ENCODE measurements around the gene TTLL12.

Gene TTLL12

DNA sequence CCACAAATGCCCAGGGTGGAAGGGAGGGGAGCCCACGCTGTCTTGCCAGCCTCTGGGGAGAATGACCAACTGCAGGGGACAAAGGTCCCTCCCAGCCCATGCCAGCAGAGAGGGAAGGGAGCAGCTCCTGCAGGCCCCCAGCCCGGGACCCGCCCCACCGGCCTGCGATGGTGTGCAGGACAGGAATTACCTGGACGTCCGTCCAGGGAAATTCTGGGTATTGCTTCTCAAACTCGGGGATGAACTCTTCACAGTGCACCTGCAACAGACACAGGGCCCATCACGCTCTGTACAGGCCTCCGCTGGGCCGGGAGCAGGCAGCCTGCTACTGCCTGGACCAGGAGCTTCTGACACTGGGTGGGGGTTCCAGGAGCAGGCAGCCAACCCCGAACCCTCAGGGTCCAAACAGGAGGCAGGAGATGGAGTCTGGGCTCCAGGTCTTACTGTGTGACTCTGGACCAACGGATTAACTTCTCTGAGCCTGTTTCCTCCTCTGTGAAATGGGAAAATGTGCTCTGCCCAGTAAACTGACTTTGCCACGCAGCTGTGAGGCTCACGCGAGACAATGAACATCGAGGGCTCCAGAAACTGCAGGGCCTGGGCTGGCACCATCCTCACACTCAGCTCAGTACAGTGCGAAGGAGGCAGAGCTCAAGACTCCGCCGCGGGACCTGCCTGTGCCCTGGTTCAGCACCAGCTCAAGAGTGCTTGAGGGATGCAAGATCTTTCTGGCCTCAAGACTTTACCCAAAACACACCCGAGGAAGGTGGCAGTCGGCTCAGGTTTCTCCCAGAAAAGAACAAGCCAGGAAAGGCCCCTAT, 17.4 kb downstream of the TTLL12 start:
- Histone ChIP-seq H3K9me3 (ENCODE audit: control insufficient read depth in 1 of 2, low read length in 2 of 2) (no peaks in the 10 kb centered on the region), H3K4me1 (ENCODE audit: control insufficient read depth in 1 of 2, insufficient read depth in 2 of 2, low read length in 2 of 2) (no peaks in the 10 kb centered on the region), H3K27ac (ENCODE audit: low read length) (no peak overlapping the region), H3K4me3 (ENCODE audit: low read depth in 1 of 2, low read length in 2 of 2) (no peak overlapping the region), H3K36me3 (ENCODE audit: control insufficient read depth in 1 of 2, insufficient read depth in 2 of 2, low read length in 2 of 2) (peaks cover 14 to 69% of the 10 kb centered on the region in 2 donors), H3K27me3 (ENCODE audit: low read depth, low read length) (no peaks in the 10 kb centered on the region)

DNA sequence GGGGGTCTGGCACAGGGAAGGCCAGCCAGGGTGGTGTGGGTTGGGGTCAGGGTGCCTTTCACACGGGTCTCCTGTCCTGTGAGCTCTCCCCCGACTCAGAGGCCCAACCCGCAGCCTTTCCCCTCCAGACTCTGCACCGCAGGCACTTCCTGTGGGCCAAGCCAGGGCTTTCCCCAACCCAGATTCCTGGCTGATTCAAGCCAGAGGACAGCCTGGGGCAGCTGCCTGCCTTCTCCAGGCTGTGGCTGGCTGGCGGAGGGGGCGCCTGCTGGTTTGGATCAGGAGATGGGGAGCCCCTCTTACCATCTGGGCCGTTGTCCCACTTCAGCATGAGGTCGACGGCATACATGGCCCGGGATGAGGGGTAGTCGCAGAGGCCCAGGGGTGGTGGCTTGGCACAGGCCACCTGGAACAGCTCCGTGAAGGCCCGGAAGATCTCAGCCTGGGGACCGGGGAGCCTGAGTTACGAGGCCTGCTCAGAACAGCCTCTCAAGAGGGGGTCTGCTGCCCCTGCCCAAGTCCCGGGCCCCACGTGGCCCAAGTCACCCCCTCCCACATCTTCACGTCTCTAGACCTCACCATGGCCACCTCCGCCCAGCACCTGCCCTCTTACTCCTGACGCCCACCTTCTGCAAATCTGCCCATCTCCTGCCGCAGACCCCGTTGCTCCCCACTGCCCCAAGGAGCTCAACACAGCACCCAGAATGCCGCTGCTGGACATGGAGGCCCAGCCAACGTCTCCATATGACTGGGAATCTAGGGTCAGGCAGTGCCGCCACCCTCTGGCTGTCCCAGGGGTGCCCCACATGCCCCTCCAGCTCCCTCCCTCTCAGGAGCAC, 18.2 kb downstream of the TTLL12 start:
- Histone ChIP-seq H3K4me3 (ENCODE audit: low read depth in 1 of 2, low read length in 2 of 2) (no peak overlapping the region), H3K9me3 (ENCODE audit: control insufficient read depth in 1 of 2, low read length in 2 of 2) (no peaks in the 10 kb centered on the region), H3K27ac (ENCODE audit: low read length) (no peak overlapping the region), H3K4me1 (ENCODE audit: control insufficient read depth in 1 of 2, insufficient read depth in 2 of 2, low read length in 2 of 2) (peaks cover 0 to 8% of the 10 kb centered on the region in 2 donors), H3K36me3 (ENCODE audit: control insufficient read depth in 1 of 2, insufficient read depth in 2 of 2, low read length in 2 of 2) (peaks cover 14 to 61% of the 10 kb centered on the region in 2 donors), H3K27me3 (ENCODE audit: low read depth, low read length) (no peaks in the 10 kb centered on the region)

DNA sequence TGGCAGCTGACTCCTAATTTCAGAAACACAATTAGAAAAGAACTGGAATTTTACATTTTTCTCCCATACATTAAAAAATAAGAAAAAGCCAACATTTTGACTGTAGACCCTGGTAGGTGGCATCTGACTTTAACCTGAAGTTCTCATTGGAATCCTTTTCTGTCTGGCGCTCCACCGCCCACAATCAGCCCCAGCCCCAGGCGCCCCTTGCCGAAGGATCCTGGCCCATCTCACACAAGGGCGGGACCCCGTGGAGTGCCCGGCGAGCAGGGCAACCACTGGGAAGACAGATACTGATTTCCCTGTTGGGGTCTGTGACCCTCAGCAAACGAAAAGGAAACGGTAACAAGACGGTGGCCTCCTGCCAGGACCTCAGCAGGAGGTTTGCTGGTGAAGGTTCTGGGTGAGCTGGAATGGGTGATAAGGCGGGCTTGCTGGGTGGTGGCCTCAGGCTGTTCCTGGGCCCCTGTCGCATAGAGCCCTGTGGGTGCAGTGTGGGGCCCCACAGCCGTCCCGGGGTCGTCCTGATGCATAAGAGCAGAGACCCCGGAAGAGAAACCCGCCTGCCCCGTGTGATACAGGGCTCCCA, 19.8 kb downstream of the TTLL12 start:
- Histone ChIP-seq H3K36me3 (ENCODE audit: control insufficient read depth in 1 of 2, insufficient read depth in 2 of 2, low read length in 2 of 2) (peaks cover 8 to 56% of the 10 kb centered on the region in 2 donors), H3K9me3 (ENCODE audit: control insufficient read depth in 1 of 2, low read length in 2 of 2) (no peaks in the 10 kb centered on the region), H3K27me3 (ENCODE audit: low read depth, low read length) (no peaks in the 10 kb centered on the region), H3K27ac (ENCODE audit: low read length) (no peak overlapping the region), H3K4me1 (ENCODE audit: control insufficient read depth in 1 of 2, insufficient read depth in 2 of 2, low read length in 2 of 2) (peaks cover 0 to 10% of the 10 kb centered on the region in 2 donors), H3K4me3 (ENCODE audit: low read depth in 1 of 2, low read length in 2 of 2) (no peak overlapping the region)

DNA sequence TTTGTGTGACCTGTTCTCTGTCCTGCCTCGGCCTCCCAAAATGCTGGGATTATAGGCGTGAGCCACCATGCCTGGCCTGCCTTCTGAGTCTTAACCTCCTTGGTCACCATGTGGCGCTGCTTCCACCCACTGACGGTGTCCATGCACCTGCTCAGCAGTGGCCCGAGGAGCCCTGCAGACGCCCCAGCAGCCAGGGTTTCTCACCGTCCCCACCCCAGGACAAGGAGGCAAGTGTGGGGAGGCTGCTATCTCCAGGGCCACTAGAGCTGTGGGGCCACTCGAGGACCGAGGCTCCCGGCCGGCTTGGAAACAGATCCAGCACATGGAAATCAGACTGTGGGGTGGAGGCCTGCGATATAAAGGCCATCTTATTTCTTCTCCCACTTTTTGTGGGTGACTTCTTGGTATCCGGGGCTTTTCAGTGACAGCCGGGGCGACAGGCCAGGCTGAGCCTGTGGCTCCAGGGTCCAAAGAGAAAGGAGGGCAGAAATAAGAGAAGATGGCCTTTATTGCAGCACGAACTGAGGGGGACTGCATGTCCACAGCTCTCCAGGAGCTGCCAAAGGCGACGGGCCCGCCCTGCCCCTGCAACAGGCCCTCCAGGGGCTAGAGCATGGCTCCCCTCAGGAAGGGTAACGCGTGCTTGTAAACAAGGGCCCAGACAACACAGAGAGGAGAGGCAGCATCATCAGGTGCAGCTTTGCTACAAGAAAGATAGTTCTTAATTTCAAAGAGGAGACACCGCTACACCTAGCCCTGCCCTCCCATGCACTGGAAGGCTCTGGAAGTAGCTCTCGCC, 20.6 kb downstream of the TTLL12 start:
- Histone ChIP-seq H3K4me1 (ENCODE audit: control insufficient read depth in 1 of 2, insufficient read depth in 2 of 2, low read length in 2 of 2) (peaks cover 0 to 10% of the 10 kb centered on the region in 2 donors), H3K4me3 (ENCODE audit: low read depth in 1 of 2, low read length in 2 of 2) (no peak overlapping the region), H3K9me3 (ENCODE audit: control insufficient read depth in 1 of 2, low read length in 2 of 2) (no peaks in the 10 kb centered on the region), H3K27ac (ENCODE audit: low read length) (no peak overlapping the region), H3K27me3 (ENCODE audit: low read depth, low read length) (no peaks in the 10 kb centered on the region), H3K36me3 (ENCODE audit: control insufficient read depth in 1 of 2, insufficient read depth in 2 of 2, low read length in 2 of 2) (peaks cover 8 to 48% of the 10 kb centered on the region in 2 donors)

DNA sequence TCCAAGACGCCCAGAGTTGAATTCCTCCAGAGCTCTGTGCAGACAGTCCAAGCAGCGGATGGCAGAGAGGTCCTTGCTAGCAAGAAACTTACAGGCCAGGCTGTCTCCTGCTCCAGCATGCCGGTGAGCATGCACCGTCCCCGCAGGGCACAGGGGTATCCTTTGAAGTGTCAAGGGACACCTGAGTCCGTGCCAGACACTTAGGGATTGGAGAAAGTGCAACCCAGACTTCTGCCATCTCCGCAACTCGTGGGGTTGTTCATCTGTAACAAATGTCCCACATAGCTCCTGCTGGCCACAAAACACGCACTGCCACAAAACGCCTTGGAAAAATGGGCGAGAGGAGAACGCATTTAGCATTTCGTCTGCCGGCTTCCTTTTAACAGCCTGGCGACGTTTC, 22.3 kb downstream of the TTLL12 start:
- H3K36me3 ChIP-seq (ENCODE audit: control insufficient read depth in 1 of 2, insufficient read depth in 2 of 2, low read length in 2 of 2) = peaks cover 4 to 39% of the 10 kb centered on the region in 2 donors
- H3K9me3 ChIP-seq (ENCODE audit: control insufficient read depth in 1 of 2, low read length in 2 of 2) = no peaks in the 10 kb centered on the region
- H3K4me1 ChIP-seq (ENCODE audit: control insufficient read depth in 1 of 2, insufficient read depth in 2 of 2, low read length in 2 of 2) = peaks cover 0 to 10% of the 10 kb centered on the region in 2 donors
- H3K4me3 ChIP-seq (ENCODE audit: low read depth in 1 of 2, low read length in 2 of 2) = no peak overlapping the region
- H3K27ac ChIP-seq (ENCODE audit: low read length) = no peak overlapping the region
- no peaks in the 10 kb centered on the region for H3K27me3 ChIP-seq (ENCODE audit: low read depth, low read length)

DNA sequence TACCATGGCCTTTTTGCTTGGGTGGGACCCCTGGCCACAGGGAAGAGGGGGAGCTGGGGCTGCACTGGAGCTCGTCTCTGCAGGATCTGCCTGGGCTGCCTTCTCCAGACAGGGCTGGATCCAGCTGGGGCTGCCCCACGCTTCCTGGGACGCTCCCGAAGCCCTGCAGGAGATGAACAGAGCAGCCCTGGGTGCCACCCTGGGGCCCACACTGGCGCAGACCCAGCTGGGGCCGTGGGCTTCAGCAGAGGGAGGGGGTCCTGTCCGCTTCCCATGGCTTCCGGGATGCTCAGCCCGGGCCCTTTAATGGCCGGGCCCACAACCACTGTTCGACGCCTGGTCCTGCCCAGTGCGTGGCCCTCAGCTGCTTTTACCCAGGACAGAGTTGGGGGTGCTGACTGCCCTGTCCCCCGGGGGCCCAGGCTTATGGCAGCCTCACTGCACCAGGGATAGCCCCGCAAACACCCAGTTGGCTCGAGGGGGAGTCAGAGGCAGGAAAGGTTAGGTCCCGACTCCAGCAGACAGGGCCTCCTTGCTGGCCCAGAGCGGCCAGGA, 23.6 kb downstream of the TTLL12 start:
- no peak overlapping the region for H3K4me3 ChIP-seq (ENCODE audit: low read depth in 1 of 2, low read length in 2 of 2)
- H3K36me3 ChIP-seq (ENCODE audit: control insufficient read depth in 1 of 2, insufficient read depth in 2 of 2, low read length in 2 of 2) = peaks cover 4 to 31% of the 10 kb centered on the region in 2 donors
- no peak overlapping the region for H3K27ac ChIP-seq (ENCODE audit: low read length)
- H3K9me3 ChIP-seq (ENCODE audit: control insufficient read depth in 1 of 2, low read length in 2 of 2) = no peaks in the 10 kb centered on the region
- H3K4me1 ChIP-seq (ENCODE audit: control insufficient read depth in 1 of 2, insufficient read depth in 2 of 2, low read length in 2 of 2) = peaks cover 0 to 10% of the 10 kb centered on the region in 2 donors
- no peaks in the 10 kb centered on the region for H3K27me3 ChIP-seq (ENCODE audit: low read depth, low read length)

DNA sequence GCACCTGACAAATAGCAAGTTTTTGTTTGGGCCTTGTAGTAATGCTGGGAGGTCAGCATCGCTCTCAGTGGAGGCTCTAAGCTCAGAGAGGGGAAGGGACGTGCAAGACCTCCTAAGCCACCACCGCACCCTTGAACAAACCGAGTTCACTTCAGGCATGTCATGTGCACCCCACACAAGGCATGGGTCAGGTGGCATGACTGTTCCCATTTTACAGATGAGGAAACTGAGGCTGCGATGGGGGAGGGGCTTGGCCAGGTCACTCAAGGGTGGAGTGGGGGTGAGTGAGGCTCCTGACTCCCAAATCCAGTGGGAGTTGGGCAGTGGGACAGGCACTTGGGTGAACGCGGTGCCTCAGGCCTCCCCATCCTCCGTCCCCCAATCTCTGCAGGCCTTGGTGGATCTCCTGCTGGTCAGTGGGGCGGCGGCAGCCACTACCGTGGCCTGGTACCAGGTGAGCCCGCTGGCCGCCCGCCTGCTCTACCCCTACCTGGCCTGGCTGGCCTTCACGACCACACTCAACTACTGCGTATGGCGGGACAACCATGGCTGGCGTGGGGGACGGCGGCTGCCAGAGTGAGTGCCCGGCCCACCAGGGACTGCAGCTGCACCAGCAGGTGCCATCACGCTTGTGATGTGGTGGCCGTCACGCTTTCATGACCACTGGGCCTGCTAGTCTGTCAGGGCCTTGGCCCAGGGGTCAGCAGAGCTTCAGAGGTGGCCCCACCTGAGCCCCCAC, 24.4 kb downstream of the TTLL12 start:
- H3K27ac ChIP-seq (ENCODE audit: low read length) = no peak overlapping the region

DNA sequence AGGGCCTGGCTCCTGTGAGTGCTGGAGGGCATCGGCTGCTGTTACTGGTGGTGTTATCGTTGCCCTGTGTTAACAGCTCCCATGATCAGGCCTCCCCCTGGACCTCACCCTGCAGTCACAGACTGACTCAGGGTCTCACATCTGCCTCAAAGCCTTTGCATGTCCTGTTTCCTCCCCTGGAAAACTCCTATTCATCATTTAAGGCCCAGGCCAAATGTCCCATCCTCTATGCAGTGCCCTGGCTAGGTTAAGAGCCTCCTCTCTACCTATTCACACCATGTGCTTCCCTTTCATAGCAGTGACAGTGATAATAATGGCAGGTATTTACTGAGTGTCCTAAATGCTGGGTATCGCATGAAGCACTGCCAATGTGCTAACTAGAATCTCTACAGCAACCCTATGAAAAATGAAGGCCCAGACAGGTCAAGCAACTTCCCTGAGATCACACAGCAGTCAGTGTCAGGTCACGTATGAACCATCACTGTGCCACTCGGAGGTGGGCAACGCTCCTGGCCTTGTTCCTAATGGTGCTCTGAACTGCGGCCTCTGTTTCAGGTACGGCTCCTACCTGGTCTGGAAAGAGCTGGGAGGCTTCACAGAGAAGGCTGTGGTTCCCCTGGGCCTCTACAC, 26.3 kb downstream of the TTLL12 start:
- Histone ChIP-seq H3K36me3 (ENCODE audit: control insufficient read depth in 1 of 2, insufficient read depth in 2 of 2, low read length in 2 of 2) (peaks cover 0 to 16% of the 10 kb centered on the region in 2 donors), H3K27ac (ENCODE audit: low read length) (no peak overlapping the region), H3K4me1 (ENCODE audit: control insufficient read depth in 1 of 2, insufficient read depth in 2 of 2, low read length in 2 of 2) (peaks cover 0 to 10% of the 10 kb centered on the region in 2 donors)

More for the DNA sequence above, 24.4 kb downstream of the TTLL12 start:
- H3K4me1 ChIP-seq (ENCODE audit: control insufficient read depth in 1 of 2, insufficient read depth in 2 of 2, low read length in 2 of 2) = peaks cover 0 to 10% of the 10 kb centered on the region in 2 donors
- no peaks in the 10 kb centered on the region for H3K9me3 ChIP-seq (ENCODE audit: control insufficient read depth in 1 of 2, low read length in 2 of 2)
- no peak overlapping the region for H3K4me3 ChIP-seq (ENCODE audit: low read depth in 1 of 2, low read length in 2 of 2)
- H3K36me3 ChIP-seq (ENCODE audit: control insufficient read depth in 1 of 2, insufficient read depth in 2 of 2, low read length in 2 of 2) = peaks cover under 1 to 25% of the 10 kb centered on the region in 2 donors
- no peaks in the 10 kb centered on the region for H3K27me3 ChIP-seq (ENCODE audit: low read depth, low read length)

DNA sequence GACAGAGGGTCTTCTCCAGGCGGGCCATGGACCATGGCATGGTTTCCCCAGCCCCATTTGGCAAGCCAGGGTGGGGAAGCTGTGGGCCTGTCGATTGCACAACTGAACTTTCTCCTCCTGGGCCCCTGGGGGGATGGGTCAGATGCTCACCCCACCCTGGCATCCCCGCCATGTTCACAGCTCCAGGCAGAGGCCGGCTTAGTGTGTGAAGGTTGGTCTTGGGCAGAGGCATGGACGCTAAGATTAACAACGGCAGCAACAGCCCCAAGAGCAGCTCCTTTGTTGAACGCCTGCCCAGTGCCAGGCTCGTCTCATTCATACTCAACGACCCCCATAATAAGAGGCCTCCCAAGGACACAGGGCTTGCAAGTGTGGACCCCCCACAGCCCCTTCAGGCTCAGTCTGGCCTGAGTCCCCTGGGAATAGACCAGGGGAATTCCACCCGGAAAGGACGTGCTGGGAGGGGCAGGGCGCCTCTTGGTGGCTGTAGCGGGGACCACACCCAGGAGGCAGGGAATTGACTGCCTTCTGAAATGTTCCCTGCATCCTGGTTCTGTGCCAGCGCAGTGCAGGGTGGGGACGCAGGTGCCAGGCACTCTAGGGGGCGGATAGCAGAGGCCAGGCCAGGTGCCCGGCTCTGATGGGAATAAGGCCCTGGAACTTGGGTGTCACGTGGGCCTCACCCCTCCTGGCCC, 27.3 kb downstream of the TTLL12 start:
- H3K27ac ChIP-seq (ENCODE audit: low read length) = no peak overlapping the region

More for the DNA sequence above, 26.3 kb downstream of the TTLL12 start:
- Histone ChIP-seq H3K9me3 (ENCODE audit: control insufficient read depth in 1 of 2, low read length in 2 of 2) (no peaks in the 10 kb centered on the region), H3K4me3 (ENCODE audit: low read depth in 1 of 2, low read length in 2 of 2) (no peak overlapping the region), H3K27me3 (ENCODE audit: low read depth, low read length) (no peaks in the 10 kb centered on the region)

More for the DNA sequence above, 27.3 kb downstream of the TTLL12 start:
- Histone ChIP-seq H3K27me3 (ENCODE audit: low read depth, low read length) (no peaks in the 10 kb centered on the region), H3K4me3 (ENCODE audit: low read depth in 1 of 2, low read length in 2 of 2) (no peak overlapping the region), H3K4me1 (ENCODE audit: control insufficient read depth in 1 of 2, insufficient read depth in 2 of 2, low read length in 2 of 2) (peaks cover 0 to 12% of the 10 kb centered on the region in 2 donors), H3K36me3 (ENCODE audit: control insufficient read depth in 1 of 2, insufficient read depth in 2 of 2, low read length in 2 of 2) (peaks cover 0 to 16% of the 10 kb centered on the region in 2 donors), H3K9me3 (ENCODE audit: control insufficient read depth in 1 of 2, low read length in 2 of 2) (no peaks in the 10 kb centered on the region)

Data from muscle layer of duodenum (tissue), 2 donors.